ENCODE data around the gene LBX2. TPM values are rescaled to one million over a fixed set of nuclear protein-coding genes. Genes with fewer than 3 reads are reported as not detected.
A peak's percentile ranks its signal among the peaks of the same experiment; 100 is the strongest.

LBX2 gene
- total and polyA plus RNA-seq, 9 of the 15 experiments (the other 6 are each of a cell fraction or from before 2014, with no cell fraction given) = 0.39 to 6.2 (median 1.8) TPM; not detected in 1

DNA sequence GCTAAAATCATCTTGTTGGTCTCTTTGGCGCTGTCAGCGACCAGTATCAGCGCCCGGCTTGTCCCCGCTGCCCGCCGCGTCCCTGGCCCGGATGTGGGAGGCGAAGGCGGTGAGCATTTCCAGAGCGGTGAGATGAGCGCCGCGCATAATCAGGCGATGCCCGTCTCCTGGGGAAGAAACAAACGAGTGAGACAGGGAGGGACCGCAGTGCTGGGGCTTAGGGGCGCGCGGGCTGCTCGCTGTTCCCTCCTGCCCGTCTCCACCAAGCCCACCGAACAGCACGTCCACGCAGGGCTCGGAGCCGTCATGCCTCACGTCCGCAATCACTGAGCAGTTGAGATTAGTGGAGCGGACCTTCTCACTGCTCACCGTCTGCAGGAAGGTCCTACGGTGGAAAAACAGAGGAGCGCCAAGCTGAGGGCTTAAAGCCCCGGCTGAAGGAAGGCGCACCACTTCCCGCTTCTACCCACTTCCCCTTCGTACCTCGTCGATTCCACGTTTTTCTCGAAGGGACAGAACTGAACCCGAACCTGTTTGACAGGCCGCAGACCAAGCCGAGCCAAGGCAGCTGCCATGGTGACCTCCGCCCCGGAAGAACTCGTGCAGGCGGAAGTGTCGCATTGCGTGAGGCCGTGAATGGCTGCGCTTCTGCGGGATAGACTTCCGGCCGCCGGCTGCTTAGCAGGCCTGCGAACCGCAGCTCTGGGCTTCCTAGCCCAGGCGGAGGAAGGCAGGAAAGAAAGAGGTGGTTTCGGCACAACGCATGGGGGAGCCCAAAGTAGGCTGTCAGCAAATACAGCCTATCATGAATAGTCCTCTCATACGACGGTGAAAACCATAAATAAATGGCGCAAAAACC is 27.1 kb downstream of the LBX2 start, which contains the start of gene MRPL53:
Gene MRPL53 (minus strand): TSS at position 595 of the 859 bp plus-strand sequence. CDS start 20 bp downstream, at position 575.
- peak within 1 kb of the TSS; percentile 83 for H3K4me3 ChIP-seq
- BruUV-seq (replicated peaks) = TSS peak; percentile 91
- H3K27me3 ChIP-seq (ENCODE audit: control insufficient read depth in 2 of 2, insufficient read depth in 2 of 2, low read length in 2 of 2) = no peaks in the 10 kb centered on the region
- peaks cover 20% of the 10 kb centered on the region; the same call in 2 of the 3 replicates for H3K36me3 ChIP-seq (ENCODE audit: control insufficient read depth, insufficient read depth, low read length)
- DNase-seq (ENCODE audit: extremely low read depth in 1 of 4, low spot score in 3 of 4) = peak; percentile 80 to 97 (median 80)
- WGBS (ENCODE audit: insufficient coverage, low coverage, missing lambda C conversion rate) = under 1% methylated on average over 59 of the region's 66 CpGs
- H3K9ac ChIP-seq (ENCODE audit: insufficient read depth in 1 of 2, low read depth in 2 of 2, low read length in 2 of 2) = peak within 1 kb of the TSS; percentile 88 to 95
- in situ Hi-C loops (cut with MboI) (no loop called here), intact Hi-C loops (cut with micrococcal nuclease) (loop anchor here (5.0 kb wide), 1 partner anchor 75 kb away; no protein-coding TSS in a partner anchor)
- peaks cover 13% of the 10 kb centered on the region; the same call in 2 of the 3 replicates for H3K79me2 ChIP-seq (ENCODE audit: control insufficient read depth, insufficient read depth, low read length)
- peaks cover 4% of the 10 kb centered on the region for H3K9me1 ChIP-seq (ENCODE audit: control insufficient read depth, insufficient read depth, low read length)
- ChIA-PET POLR2A (interaction anchor here (0.6 to 4.0 kb wide), 6 partner anchors 10 to 1056 kb away, joined by 3 to 28 read pairs (median 4); partner anchors contain the start of genes AUP1, CCDC142, HTRA2 and TTC31), CTCF (ENCODE audit: low intra/inter-chr PET ratio) (interaction anchor here (0.7 kb wide), 1 partner anchor 1887 kb away, joined by 3 read pairs; no protein-coding TSS in a partner anchor)
- no peaks in the 10 kb centered on the region for H4K20me1 ChIP-seq (replicated peaks; ENCODE audit: control insufficient read depth, insufficient read depth, low read length)
- peak; percentile 90 for FAIRE-seq
- peak within 1 kb of the TSS; percentile 95 for H3K27ac ChIP-seq (ENCODE audit: extremely low read depth, low read depth, low read length)
- H3K4me2 ChIP-seq (ENCODE audit: insufficient read depth, low read length) = peak within 1 kb of the TSS; percentile 99
- peak; percentile 93 for ATAC-seq
- peaks cover 12 to 16% of the 10 kb centered on the region in 2 experiments; a peak in 3 of 5 replicates for H3K4me1 ChIP-seq (replicated peaks in 1 of 2; ENCODE audit: control insufficient read depth in 2 of 2, insufficient read depth in 2 of 2, low read length in 2 of 2)
- no peaks in the 10 kb centered on the region for H3K9me3 ChIP-seq (replicated peaks; ENCODE audit: control insufficient read depth, insufficient read depth, low read depth, low read length)
- peak within 1 kb of the TSS; percentile 97 for H2AFZ ChIP-seq (ENCODE audit: low read depth, low read length)
- TF ChIP-seq, protein P1, sequence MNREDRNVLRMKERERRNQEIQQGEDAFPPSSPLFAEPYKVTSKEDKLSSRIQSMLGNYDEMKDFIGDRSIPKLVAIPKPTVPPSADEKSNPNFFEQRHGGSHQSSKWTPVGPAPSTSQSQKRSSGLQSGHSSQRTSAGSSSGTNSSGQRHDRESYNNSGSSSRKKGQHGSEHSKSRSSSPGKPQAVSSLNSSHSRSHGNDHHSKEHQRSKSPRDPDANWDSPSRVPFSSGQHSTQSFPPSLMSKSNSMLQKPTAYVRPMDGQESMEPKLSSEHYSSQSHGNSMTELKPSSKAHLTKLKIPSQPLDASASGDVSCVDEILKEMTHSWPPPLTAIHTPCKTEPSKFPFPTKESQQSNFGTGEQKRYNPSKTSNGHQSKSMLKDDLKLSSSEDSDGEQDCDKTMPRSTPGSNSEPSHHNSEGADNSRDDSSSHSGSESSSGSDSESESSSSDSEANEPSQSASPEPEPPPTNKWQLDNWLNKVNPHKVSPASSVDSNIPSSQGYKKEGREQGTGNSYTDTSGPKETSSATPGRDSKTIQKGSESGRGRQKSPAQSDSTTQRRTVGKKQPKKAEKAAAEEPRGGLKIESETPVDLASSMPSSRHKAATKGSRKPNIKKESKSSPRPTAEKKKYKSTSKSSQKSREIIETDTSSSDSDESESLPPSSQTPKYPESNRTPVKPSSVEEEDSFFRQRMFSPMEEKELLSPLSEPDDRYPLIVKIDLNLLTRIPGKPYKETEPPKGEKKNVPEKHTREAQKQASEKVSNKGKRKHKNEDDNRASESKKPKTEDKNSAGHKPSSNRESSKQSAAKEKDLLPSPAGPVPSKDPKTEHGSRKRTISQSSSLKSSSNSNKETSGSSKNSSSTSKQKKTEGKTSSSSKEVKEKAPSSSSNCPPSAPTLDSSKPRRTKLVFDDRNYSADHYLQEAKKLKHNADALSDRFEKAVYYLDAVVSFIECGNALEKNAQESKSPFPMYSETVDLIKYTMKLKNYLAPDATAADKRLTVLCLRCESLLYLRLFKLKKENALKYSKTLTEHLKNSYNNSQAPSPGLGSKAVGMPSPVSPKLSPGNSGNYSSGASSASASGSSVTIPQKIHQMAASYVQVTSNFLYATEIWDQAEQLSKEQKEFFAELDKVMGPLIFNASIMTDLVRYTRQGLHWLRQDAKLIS (CRISPR knock-in tag; IDR thresholded peaks at IDR 0.05) = no peak
- TF ChIP-seq HDAC1 (IDR thresholded peaks at IDR 0.05) (peak in 1 of 2 experiments; percentile 87; a peak in 1 of 4 replicates), PHF20 (IDR thresholded peaks at IDR 0.05; ENCODE audit: partially characterized antibody) (peak; percentile 99), ZNF77 (CRISPR knock-in tag; IDR thresholded peaks at IDR 0.05) (0 out of 2 replicates have a peak, but pooled peaks have one; percentile 22), PHB (CRISPR knock-in tag; IDR thresholded peaks at IDR 0.05) (no peak), ZNF217 (CRISPR knock-in tag; IDR thresholded peaks at IDR 0.05) (no peak), CBFA2T2 (conservative IDR thresholded peaks at IDR 0.05) (no peak)
- TF ChIP-seq, protein P2, sequence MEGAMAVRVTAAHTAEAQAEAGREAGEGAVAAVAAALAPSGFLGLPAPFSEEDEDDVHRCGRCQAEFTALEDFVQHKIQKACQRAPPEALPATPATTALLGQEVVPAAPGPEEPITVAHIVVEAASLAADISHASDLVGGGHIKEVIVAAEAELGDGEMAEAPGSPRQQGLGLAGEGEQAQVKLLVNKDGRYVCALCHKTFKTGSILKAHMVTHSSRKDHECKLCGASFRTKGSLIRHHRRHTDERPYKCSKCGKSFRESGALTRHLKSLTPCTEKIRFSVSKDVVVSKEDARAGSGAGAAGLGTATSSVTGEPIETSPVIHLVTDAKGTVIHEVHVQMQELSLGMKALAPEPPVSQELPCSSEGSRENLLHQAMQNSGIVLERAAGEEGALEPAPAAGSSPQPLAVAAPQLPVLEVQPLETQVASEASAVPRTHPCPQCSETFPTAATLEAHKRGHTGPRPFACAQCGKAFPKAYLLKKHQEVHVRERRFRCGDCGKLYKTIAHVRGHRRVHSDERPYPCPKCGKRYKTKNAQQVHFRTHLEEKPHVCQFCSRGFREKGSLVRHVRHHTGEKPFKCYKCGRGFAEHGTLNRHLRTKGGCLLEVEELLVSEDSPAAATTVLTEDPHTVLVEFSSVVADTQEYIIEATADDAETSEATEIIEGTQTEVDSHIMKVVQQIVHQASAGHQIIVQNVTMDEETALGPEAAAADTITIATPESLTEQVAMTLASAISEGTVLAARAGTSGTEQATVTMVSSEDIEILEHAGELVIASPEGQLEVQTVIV (CRISPR knock-in tag; IDR thresholded peaks at IDR 0.05; ENCODE audit: borderline replicate concordance) = peak; percentile 85
- TF ChIP-seq, protein P3, sequence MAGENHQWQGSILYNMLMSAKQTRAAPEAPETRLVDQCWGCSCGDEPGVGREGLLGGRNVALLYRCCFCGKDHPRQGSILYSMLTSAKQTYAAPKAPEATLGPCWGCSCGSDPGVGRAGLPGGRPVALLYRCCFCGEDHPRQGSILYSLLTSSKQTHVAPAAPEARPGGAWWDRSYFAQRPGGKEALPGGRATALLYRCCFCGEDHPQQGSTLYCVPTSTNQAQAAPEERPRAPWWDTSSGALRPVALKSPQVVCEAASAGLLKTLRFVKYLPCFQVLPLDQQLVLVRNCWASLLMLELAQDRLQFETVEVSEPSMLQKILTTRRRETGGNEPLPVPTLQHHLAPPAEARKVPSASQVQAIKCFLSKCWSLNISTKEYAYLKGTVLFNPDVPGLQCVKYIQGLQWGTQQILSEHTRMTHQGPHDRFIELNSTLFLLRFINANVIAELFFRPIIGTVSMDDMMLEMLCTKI (IDR thresholded peaks at IDR 0.05; ENCODE audit: partially characterized antibody) = no peak
- TF ChIP-seq, protein P4, sequence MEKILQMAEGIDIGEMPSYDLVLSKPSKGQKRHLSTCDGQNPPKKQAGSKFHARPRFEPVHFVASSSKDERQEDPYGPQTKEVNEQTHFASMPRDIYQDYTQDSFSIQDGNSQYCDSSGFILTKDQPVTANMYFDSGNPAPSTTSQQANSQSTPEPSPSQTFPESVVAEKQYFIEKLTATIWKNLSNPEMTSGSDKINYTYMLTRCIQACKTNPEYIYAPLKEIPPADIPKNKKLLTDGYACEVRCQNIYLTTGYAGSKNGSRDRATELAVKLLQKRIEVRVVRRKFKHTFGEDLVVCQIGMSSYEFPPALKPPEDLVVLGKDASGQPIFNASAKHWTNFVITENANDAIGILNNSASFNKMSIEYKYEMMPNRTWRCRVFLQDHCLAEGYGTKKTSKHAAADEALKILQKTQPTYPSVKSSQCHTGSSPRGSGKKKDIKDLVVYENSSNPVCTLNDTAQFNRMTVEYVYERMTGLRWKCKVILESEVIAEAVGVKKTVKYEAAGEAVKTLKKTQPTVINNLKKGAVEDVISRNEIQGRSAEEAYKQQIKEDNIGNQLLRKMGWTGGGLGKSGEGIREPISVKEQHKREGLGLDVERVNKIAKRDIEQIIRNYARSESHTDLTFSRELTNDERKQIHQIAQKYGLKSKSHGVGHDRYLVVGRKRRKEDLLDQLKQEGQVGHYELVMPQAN (IDR thresholded peaks at IDR 0.05; ENCODE audit: borderline replicate concordance) = peak; percentile 88

Data from K562 (cell line).